SKM-1 (cell line): ENCODE data around the gene P2RY6.

Source experiments
- DNase-seq: peaks from one replicate; lab custom pipeline; 2025; ENCODE audit not compliant: unreplicated experiment; lab: John Stamatoyannopoulos, UW

Gene P2RY6

DNA sequence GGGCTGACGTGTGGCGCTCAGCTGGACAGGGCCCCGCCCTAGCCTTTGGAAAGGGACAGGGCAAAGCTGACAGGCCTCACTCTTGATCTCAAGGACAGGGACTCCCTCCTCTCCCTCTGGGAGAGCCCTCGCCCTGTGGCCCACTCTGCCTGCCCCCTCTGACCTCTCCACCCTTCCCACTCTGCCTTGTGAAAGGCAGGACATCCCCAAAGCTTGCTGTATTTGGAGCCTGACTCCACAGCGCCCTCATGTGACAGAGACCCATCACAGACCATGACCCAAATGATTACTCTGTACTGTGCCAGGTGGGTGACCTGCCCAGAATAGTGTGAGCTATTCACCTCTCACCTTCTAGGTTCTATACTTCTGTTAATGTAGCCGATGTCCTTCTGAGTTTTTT is 35.3 kb upstream of the P2RY6 start:
- DNase-seq: peak; percentile 31

DNA sequence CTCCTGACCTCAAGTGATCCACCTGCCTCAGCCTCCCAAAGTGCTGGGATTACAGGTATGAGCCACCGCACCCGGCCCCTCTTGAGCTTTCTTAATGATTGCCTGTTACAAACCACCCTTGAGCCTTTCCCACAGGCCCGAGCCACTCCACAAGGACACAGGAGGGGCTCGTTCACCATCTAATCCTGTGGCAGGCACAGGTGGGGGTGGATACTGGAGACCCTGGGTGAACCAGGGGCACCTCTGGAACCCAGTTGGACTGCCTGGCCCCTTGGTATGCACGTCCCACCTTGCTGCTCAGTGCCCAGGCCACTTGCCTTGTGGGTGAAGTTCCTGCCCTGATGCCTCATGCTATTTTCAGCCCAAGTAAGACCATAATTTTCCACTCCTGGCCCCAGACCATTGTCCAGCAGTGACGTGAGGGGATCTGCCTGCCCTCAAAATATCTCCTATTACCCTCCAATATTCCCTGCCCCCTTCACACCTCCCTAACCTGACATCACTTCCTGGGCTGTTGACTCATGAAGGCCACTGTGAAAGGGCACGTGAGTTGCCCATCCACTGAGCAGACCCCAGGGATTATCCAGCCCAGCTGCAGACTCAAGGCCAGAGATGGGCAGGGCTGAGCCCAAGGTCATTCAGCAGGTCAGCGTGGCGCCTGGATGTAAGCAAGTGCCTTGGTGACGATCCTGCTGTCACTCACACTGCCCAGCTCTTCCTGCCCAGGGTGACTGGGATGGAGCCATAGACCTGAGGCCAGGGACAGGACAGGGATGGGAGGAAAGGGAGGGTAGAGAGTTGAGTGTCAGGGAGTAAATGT is 34.5 kb upstream of the P2RY6 start:
- no peak for DNase-seq

- no peak for DNase-seq
Measured at GRCh38 chr11:73239111-73239521, 33.0 kb upstream of the P2RY6 start.

DNA sequence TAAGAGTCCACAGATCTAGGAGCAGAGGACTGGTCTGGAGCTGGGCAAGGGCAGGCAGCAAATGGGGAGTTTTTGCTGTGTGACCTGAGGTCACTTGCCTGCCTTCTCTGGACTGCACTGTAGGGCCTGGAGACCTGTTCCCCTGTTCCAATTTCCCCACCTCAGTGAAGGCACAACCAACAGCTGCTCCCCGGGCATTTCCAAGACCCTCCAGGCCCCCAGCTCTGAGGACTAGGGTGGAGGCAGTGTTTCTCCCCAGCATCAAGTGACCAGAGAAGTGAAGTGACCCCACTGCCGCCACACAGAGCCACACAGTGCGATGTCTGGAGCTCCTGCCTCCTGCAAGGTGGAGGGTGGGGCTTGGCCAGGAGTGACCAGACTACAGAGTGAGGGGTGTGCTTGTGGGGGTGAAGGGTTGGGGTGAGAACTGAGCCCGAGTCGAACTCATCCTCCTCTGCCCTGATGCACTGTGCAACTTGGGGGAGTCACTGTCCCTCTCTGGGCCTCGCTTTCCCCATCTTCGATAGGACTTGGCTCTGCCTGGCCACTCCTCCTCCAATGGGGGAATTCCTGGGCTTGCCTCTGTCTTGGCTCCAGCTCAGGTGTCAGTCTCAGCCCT is 32.5 kb upstream of the P2RY6 start:
- no peak for DNase-seq

DNA sequence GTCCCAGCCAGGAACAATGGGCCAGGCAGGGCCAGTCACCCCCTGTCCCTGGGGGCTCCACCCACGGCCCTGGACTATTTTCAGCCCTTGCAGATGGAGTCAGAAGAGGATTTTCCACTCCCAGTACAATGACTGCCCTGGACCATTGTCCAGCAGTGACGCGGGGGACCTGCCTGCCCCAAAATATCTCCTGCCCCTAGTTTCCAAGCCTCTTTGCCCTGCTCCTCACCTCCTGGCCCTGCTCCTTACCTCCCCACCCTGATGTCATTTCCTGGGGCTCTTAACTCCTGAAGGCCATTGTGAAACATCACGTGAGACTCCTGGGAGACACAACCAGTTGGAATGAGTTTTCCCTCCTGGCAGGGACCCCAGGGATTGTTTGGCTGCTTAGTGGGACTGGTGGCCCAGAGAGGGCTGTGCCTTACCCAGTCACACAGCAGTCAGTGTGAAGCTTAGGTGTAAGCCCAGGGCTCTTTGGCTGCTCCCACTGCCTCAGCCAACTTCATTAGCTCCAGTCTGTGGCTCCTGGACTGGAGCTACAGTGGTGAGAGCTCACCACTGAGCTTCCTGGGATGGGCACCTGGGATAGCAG is 31.9 kb upstream of the P2RY6 start:
- DNase-seq: no peak

DNA sequence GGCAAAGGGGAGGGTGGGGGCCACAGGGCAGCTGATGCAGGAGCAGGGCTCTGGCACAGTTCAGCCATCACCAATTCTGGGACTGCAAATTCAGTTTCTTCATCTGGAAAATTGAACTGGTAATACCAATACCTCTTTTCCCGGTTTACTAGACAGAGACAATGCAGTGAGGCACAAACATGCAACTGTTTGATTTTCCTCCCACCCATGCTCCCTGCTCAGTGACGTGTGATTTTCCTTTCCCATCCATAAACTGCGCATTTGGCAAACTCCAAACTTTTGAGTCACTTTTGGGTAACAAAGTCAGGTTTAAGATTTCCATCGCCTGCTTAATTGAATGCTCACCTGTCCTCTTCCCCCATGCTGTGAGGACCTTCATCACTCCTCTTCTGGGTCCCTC is 30.8 kb upstream of the P2RY6 start:
- DNase-seq: no peak

DNA sequence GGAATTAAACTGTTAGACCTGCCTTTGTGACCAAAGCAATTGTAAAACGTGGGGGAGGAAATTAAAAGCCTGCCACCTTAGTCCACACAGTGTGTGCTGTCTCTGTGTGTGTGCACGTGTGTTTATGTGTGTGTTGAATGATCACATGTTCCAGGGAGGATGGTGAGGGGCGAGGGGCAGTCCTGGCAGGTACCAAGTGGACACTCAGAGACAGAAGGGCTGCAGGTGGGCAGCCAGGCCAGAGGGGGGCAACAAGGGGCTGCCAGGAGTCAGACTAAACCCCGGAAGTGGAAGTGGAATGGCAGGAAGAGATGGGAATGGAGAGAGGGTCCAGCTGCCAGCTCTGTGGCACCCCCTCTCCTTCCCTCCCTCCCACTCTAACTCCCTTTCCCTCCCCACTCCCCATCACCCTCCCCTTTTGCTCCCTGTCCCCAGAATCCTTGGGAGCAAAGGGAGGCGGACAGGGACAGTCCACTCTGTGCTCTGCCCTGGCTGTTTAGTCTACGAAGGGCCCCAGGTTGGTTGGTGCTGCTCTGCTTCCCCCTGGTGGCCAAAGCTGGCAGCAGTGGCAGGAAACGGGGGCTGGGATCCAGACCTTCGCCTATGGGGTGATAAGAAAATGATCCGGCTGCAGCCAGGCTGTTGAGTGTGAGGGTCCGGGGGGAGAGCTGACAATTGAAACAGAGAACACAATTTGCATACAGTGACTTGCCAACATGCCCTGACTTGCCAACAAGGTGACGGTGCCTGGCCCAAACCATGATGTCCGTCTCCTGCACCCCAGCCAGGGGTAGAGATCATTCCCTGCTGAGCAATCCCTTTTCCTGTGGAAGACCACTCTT is 29.7 kb upstream of the P2RY6 start:
- no peak for DNase-seq

DNA sequence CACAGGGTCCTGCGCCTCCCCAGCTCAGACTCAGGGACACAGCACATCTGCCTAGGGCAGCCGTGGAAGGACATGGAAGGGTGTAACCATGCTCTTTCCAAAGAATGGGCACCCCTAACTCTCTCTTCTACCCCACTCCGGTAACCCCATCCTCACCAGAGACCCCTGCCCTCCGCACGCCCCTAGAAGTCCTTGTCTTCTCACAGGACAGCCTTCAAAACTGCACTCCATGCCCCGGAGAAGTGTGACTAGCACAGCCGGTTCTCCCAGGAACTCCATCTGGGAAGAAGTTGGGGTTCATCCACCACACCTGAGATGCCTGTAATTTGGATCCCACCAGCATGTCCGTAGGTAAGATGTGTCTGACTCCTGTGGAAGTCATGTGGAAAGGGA is 29.0 kb upstream of the P2RY6 start:
- no peak for DNase-seq

GRCh38 chr11:73244589-73245240 is 27.4 kb upstream of the P2RY6 start:
- DNase-seq: no peak

GRCh38 chr11:73245461-73245860 is 26.7 kb upstream of the P2RY6 start:
- DNase-seq: no peak

GRCh38 chr11:73246303-73246702 is 25.8 kb upstream of the P2RY6 start:
- no peak for DNase-seq

GRCh38 chr11:73248526-73249185 is 23.5 kb upstream of the P2RY6 start:
- DNase-seq: no peak

GRCh38 chr11:73249304-73249703 is 22.8 kb upstream of the P2RY6 start:
- no peak for DNase-seq

DNA sequence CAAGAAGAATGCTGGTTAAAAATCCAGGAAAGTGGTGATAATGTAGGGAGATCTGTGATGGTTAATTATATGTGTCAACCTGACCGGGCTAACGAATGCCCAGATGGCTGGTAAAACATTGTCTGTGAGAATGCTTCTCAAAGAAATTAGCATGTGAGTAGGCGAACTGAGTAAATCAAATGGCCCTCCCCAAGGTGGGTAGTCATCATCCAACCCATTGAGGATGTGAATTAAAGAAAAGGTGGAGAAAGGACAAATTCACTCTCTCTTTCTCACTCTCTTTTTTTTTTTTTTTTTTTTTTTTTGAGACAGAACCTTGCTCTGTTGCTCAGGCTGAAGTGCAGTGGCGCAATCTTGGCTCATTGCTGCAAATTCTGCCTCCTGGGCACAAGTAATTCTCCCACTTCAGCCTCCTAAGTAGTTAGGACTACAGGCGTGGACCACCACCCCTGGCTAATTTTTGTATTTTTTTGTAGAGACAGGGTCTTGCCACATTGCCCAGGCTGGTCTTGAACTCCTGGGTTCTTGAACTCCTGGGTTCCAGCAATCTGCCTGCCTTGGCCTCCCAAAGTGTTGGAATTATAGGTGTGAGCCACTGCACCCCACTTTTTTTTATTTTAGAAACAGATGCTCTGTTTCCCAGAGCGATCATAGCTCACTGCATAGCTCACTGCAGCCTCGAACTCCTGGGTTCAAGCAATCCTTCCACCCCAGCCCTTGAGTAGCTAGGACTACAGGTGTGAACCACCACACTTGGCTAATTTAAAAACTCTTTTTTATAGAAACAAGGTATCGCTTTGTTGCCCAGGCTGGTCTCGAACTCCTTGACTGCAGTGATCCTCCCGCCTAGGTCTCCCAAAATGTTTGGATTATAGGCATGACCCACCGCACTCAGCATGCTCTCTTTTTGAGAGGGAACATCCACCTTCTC is 22.0 kb upstream of the P2RY6 start:
- no peak for DNase-seq

GRCh38 chr11:73252577-73253191 is 19.5 kb upstream of the P2RY6 start:
- DNase-seq: no peak

- no peak for DNase-seq
Measured at GRCh38 chr11:73257342-73258103, 14.6 kb upstream of the P2RY6 start.

GRCh38 chr11:73258104-73259035 is 13.8 kb upstream of the P2RY6 start:
- DNase-seq: no peak
